ENCODE data around the gene MAB21L2. TPM values are rescaled to one million over a fixed set of nuclear protein-coding genes. Genes with fewer than 3 reads are reported as not detected.

MAB21L2 gene
- total RNA-seq, 1 donor from 2014 or later: 38.3 TPM

GRCh38 chr4:150579551-150580234 is 2.3 kb upstream of the MAB21L2 start:
- H3K27me3 ChIP-seq: peaks cover 41% of the 10 kb centered on the region
- Mint-ChIP-seq H3K4me1 (peaks cover 52% of the 10 kb centered on the region), H3K27me3 (ENCODE audit: insufficient read depth, low read depth) (peaks cover 43% of the 10 kb centered on the region), H3K9me3 (no peaks in the 10 kb centered on the region), H3K4me3 (peak overlapping the region; percentile 91), H3K36me3 (no peaks in the 10 kb centered on the region), H3K27ac (peak overlapping the region; percentile 58)
- peak; percentile 75 for DNase-seq (ENCODE audit: low spot score)
- peaks cover 86% of the 10 kb centered on the region for H3K79me2 ChIP-seq (ENCODE audit: low read depth)
- peaks cover 37% of the 10 kb centered on the region for H3K4me1 ChIP-seq
- no peaks in the 10 kb centered on the region for H3K36me3 ChIP-seq
- H3K4me2 ChIP-seq: peak overlapping the region; percentile 98
- H3K9me3 ChIP-seq (ENCODE audit: low read depth): no peaks in the 10 kb centered on the region
- peaks cover 65% of the 10 kb centered on the region for H3F3A ChIP-seq (ENCODE audit: low read depth)
- TF ChIP-seq, protein P1, sequence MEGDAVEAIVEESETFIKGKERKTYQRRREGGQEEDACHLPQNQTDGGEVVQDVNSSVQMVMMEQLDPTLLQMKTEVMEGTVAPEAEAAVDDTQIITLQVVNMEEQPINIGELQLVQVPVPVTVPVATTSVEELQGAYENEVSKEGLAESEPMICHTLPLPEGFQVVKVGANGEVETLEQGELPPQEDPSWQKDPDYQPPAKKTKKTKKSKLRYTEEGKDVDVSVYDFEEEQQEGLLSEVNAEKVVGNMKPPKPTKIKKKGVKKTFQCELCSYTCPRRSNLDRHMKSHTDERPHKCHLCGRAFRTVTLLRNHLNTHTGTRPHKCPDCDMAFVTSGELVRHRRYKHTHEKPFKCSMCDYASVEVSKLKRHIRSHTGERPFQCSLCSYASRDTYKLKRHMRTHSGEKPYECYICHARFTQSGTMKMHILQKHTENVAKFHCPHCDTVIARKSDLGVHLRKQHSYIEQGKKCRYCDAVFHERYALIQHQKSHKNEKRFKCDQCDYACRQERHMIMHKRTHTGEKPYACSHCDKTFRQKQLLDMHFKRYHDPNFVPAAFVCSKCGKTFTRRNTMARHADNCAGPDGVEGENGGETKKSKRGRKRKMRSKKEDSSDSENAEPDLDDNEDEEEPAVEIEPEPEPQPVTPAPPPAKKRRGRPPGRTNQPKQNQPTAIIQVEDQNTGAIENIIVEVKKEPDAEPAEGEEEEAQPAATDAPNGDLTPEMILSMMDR (IDR thresholded peaks at IDR 0.05): no peak
- TF ChIP-seq EZH2 (IDR thresholded peaks at IDR 0.05): no peak
- no peak for TF ChIP-seq EZH2phosphoT487 (IDR thresholded peaks at IDR 0.05)
- H3K27ac ChIP-seq: peak overlapping the region; percentile 77
- peak overlapping the region; percentile 75 for H3K4me3 ChIP-seq
- peak overlapping the region; percentile 45 for H2AFZ ChIP-seq (replicated peaks)
- H4K20me1 ChIP-seq (ENCODE audit: low read depth): peaks cover 18% of the 10 kb centered on the region
- H3K9ac ChIP-seq: peak overlapping the region; percentile 12

- TF ChIP-seq EZH2 (IDR thresholded peaks at IDR 0.05): peak; percentile 44
- TF ChIP-seq, protein P1 (IDR thresholded peaks at IDR 0.05): no peak
- no peak for TF ChIP-seq EZH2phosphoT487 (IDR thresholded peaks at IDR 0.05)
- H3K27me3 Mint-ChIP-seq (ENCODE audit: insufficient read depth, low read depth): peaks cover 43% of the 10 kb centered on the region
- peaks cover 86% of the 10 kb centered on the region for H3K79me2 ChIP-seq (ENCODE audit: low read depth)
- peak overlapping the region; percentile 12 for H3K9ac ChIP-seq
- H3K36me3 Mint-ChIP-seq: no peaks in the 10 kb centered on the region
- peaks cover 47% of the 10 kb centered on the region for H3K27me3 ChIP-seq
- H3K9me3 ChIP-seq (ENCODE audit: low read depth): no peaks in the 10 kb centered on the region
- peak overlapping the region; percentile 91 for H3K4me3 Mint-ChIP-seq
- H2AFZ ChIP-seq (replicated peaks): no peak overlapping the region
- peaks cover 52% of the 10 kb centered on the region for H3K4me1 Mint-ChIP-seq
- peaks cover 18% of the 10 kb centered on the region for H4K20me1 ChIP-seq (ENCODE audit: low read depth)
- H3K9me3 Mint-ChIP-seq: no peaks in the 10 kb centered on the region
- peak overlapping the region; percentile 75 for H3K4me3 ChIP-seq
- peak overlapping the region; percentile 7 for H3K27ac Mint-ChIP-seq
- H3F3A ChIP-seq (ENCODE audit: low read depth): peaks cover 65% of the 10 kb centered on the region
- peaks cover 43% of the 10 kb centered on the region for H3K4me1 ChIP-seq
- peak overlapping the region; percentile 98 for H3K4me2 ChIP-seq
- H3K27ac ChIP-seq: peak overlapping the region; percentile 77
- no peaks in the 10 kb centered on the region for H3K36me3 ChIP-seq
- DNase-seq (ENCODE audit: low spot score): peak; percentile 53
Observed at GRCh38 chr4:150580306-150580705, 1.6 kb upstream of the MAB21L2 start.

DNA sequence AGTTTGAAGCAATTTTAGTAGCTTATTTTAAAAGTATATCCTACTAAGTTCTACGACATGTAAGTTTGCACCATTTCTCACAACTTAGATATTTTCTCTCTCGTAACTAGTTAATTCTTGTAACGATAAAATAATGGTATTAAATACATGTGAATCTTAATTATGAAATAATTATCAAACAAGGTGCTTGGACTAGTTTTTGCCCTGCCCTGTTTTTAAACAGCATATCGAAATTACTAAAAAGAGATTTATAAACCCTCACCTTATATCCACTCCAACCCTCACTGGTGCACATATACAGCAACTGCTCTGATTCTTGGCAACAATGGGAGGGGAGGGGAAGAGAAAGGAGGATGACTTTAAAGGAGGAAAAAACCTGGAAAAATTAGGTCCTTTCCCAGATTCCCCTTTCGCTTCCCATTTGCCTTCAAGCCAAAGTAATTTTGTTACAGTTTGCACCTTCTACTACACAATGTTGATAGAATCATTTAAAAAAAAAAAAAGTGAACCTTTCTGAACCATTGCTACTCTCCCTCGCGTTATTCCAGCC is 820 bp upstream of the MAB21L2 start:
- Mint-ChIP-seq H3K27ac (no peak overlapping the region), H3K4me3 (peak overlapping the region; percentile 91), H3K9me3 (no peaks in the 10 kb centered on the region), H3K4me1 (peaks cover 54% of the 10 kb centered on the region), H3K36me3 (no peaks in the 10 kb centered on the region), H3K27me3 (ENCODE audit: insufficient read depth, low read depth) (peaks cover 47% of the 10 kb centered on the region)
- Histone ChIP-seq H4K20me1 (ENCODE audit: low read depth) (peaks cover 18% of the 10 kb centered on the region), H3F3A (ENCODE audit: low read depth) (peaks cover 65% of the 10 kb centered on the region), H3K36me3 (no peaks in the 10 kb centered on the region), H2AFZ (replicated peaks) (no peak overlapping the region), H3K27me3 (peaks cover 48% of the 10 kb centered on the region), H3K4me2 (peak overlapping the region; percentile 98), H3K4me1 (peaks cover 51% of the 10 kb centered on the region), H3K9ac (no peak overlapping the region), H3K9me3 (ENCODE audit: low read depth) (no peaks in the 10 kb centered on the region), H3K27ac (no peak overlapping the region), H3K4me3 (peak overlapping the region; percentile 75), H3K79me2 (ENCODE audit: low read depth) (peaks cover 86% of the 10 kb centered on the region)
- TF ChIP-seq EZH2phosphoT487 (IDR thresholded peaks at IDR 0.05): no peak
- TF ChIP-seq, protein P1 (IDR thresholded peaks at IDR 0.05): no peak
- no peak for TF ChIP-seq EZH2 (IDR thresholded peaks at IDR 0.05)
- DNase-seq (ENCODE audit: low spot score): no peak
